GM18505 (cell line): ENCODE results near the gene FAM174A.
A peak's percentile ranks its signal among the peaks of the same experiment; 100 is the strongest.

Experiments
- ATAC-seq: cut with Tn5 transposase; IDR thresholded peaks from one replicate; pipeline ENCODE4 v1.9.1; 2021; ENCODE audit not compliant: unreplicated experiment
- POLR2A ChIP-seq: IDR thresholded peaks from 4 replicates; pipeline ENCODE4 v1.6.1; 2011; ENCODE audit warnings: borderline replicate concordance; ENCODE audit not compliant: insufficient read depth, insufficient read length; ENCODE audit errors: extremely low read depth

The FAM174A gene

DNA sequence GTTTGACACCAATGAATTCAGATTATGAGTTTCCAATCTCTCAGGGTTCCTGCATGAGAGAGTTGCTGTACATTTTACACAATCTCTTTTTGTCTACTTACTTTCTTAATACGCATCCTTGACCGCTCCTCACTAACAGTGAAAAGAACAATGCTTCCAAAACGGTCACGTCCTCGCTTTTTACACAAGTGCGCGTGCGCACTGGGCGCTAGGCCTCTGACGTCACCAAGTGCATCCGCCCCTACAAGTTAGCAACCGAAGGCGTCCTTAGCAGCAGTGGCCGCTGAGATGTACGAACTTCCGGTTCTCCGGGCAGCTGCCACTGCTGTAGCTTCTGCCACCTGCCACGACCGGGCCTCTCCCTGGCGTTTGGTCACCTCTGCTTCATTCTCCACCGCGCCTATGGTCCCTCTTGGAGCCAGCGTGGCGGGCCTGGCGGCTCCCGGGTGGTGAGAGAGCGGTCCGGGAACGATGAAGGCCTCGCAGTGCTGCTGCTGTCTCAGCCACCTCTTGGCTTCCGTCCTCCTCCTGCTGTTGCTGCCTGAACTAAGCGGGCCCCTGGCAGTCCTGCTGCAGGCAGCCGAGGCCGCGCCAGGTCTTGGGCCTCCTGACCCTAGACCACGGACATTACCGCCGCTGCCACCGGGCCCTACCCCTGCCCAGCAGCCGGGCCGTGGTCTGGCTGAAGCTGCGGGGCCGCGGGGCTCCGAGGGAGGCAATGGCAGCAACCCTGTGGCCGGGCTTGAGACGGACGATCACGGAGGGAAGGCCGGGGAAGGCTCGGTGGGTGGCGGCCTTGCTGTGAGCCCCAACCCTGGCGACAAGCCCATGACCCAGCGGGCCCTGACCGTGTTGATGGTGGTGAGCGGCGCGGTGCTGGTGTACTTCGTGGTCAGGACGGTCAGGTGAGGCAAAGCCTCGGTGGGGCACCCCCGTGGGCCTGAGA is at the start of gene FAM174A:
Gene FAM174A (plus strand): TSS at position 315 of the 946 bp plus-strand sequence. CDS start 157 bp downstream, at position 472.
- ATAC-seq = peak; percentile 98
- peak; percentile 81 for TF ChIP-seq POLR2A

DNA sequence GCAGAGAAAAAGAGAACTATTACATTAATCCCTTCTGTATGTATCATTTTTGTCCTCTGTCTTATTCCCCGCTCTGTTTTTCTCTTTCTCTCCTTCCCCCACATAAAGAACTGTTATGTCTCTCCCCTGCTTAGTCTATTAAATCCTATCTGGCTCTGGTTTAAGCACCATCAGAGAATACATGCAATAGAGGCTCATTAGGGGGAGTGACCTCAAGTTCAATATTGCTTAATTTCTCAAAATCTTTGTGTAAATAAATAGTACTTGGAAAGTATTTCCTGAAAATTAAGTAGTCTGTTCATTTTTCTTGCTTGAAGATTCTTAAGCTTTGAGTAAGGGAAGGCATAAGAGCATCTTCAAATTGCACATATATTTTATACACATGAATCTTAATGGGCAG is 41.2 kb upstream of the FAM174A start:
- ATAC-seq = no peak
- TF ChIP-seq POLR2A = no peak

GRCh38 chr5:100496296-100496695 is 38.9 kb upstream of the FAM174A start:
- ATAC-seq = no peak

GRCh38 chr5:100502684-100503083 is 32.5 kb upstream of the FAM174A start:
- no peak for ATAC-seq
- no peak for TF ChIP-seq POLR2A

More at GRCh38 chr5:100496296-100496695, 38.9 kb upstream of the FAM174A start:
- no peak for TF ChIP-seq POLR2A

- no peak for TF ChIP-seq POLR2A
- no peak for ATAC-seq
Observed at GRCh38 chr5:100505984-100506670, 29.0 kb upstream of the FAM174A start.

DNA sequence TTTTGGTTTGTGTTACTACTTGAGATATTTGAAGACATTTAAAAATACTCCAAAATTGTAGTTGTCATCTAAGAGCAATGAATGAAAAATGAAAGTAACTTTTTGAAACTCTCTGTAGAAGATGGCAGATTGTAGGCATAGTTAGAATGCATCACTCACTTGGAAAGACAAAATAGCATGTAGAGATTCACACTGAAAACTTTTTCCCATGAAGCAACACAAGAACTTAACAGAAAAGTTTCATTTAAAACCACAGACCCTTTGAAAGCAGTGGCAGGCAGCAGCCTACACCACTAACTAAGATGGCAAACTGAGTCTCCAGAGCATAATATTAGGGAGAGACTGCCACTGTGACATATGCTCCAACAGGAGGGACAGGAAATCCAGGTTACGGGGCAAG is 18.9 kb upstream of the FAM174A start:
- no peak for ATAC-seq
- no peak for TF ChIP-seq POLR2A

DNA sequence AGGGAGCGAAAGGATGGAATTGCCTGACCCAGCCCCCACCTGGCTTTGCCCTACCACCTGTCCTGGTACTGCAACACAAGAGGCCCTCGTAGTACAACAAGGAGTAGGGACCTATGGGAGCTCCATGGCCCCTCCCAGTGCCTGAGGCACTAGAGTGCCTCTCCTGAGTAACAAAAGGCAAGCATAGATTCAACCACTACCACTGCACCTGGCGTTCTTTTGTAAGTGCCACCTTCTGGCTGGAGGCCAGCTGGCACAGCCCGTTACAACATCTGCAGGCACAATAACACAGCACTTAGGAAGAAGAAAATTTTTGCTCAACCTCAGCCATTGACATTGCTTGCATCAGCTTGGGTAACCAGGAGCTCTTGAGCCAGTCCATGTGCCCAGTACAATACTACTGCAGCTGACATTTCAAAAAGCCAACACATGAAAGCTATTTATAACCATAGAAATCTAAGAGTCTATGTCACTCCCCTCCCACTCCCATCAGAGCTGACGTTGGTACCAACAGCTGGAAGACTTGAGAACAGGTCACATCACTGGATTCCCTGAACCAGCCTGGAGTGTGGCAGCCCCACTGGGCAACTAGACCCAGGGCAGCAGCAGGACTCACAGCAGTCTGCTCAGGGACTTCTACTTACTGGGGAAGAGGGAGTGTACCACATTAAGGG is 17.7 kb upstream of the FAM174A start:
- ATAC-seq = no peak
- TF ChIP-seq POLR2A = no peak

GRCh38 chr5:100518377-100518776 is 16.8 kb upstream of the FAM174A start:
- TF ChIP-seq POLR2A = no peak
- no peak for ATAC-seq

GRCh38 chr5:100519075-100519474 is 16.1 kb upstream of the FAM174A start:
- no peak for TF ChIP-seq POLR2A
- ATAC-seq = no peak

DNA sequence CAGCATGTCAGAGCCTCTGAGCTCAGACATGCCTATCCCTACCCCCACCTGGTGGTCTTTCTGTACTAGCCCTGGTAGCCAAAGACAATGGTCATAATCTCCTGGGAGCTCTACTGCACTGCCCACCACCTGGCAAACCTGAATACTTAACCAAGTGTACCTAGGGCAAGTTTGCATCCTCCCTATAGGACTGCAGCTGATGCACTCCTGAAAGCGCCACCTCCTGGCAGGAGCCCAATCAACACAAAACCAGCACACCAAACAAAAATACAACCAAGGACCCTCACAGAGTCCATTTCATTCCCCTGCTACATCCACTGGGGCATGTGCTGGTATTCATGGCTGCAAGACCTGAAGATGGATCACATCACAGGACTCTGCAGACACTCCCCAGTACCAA is 14.8 kb upstream of the FAM174A start:
- no peak for TF ChIP-seq POLR2A
- no peak for ATAC-seq

GRCh38 chr5:100537946-100538345 is 2.8 kb downstream of the FAM174A start:
- no peak for TF ChIP-seq POLR2A
- ATAC-seq = no peak

GRCh38 chr5:100539519-100539918 is 4.3 kb downstream of the FAM174A start:
- no peak for ATAC-seq
- TF ChIP-seq POLR2A = no peak

GRCh38 chr5:100542086-100542485 is 6.9 kb downstream of the FAM174A start:
- no peak for ATAC-seq
- no peak for TF ChIP-seq POLR2A

GRCh38 chr5:100546001-100546400 is 10.8 kb downstream of the FAM174A start:
- no peak for TF ChIP-seq POLR2A
- no peak for ATAC-seq

DNA sequence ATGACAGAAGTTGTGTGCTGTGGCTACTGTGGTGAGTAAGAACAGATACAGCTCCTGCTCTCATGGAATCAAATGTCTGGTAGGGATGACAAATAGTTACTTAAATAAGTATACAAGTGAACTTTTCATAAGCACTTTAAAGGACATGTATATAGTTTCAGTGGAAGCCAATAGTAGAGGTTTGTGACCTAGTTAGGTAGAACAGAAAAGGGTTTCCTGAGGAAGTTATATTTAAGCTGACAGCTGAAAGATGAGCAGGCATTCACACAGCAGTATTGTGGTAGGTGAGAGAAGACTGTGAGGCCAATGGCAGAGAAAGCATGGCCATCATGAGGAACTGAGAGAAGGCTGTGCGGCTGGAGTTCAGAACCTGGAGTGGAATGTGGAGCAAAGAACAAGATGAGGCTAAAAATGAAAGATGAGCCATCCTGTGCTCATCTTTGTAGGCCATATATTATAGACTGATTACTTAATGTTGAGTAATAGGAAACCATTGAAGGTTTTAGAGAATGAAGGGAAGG is 15.4 kb downstream of the FAM174A start:
- ATAC-seq = peak; percentile 84
- TF ChIP-seq POLR2A = no peak
